T-cell (primary cell): ENCODE measurements around the gene EFCC1. TPM values are rescaled to one million over a fixed set of nuclear protein-coding genes. Genes with fewer than 3 reads are reported as not detected.

Experiments used
- ATAC-seq, 4 experiments: fragments of 200-7000 bp in 3 of 4; fragments of 150-1000 bp in 1 of 4; cut with Tn5 transposase; replicated peaks in 1 of 4; 1 replicate in 3 of 4; 2 replicates in 1 of 4; pipeline ENCODE4 v1.10.0; 2021; ENCODE audit warnings: moderate library complexity in 3 of 4, mild to moderate bottlenecking in 2 of 4, moderate number of reproducible peaks in 1 of 4
- CTCF ChIA-PET, 2 donors: fragments of 300-600 bp; sonication (Branson Sonifier 250); formaldehyde crosslinking; loops; one replicate each; lab custom pipeline; 2022; ENCODE audit warnings: antibody characterized with exemption in 2 of 2; lab: Charles Lee
- POLR2A ChIA-PET, 2 donors: fragments of 300-600 bp; sonication (Branson Sonifier 250); formaldehyde crosslinking; loops; one replicate each; lab custom pipeline; 2022; ENCODE audit warnings: antibody characterized with exemption in 2 of 2; lab: Charles Lee
- DNase-seq, 35 experiments: peaks; one replicate each; pipeline versions ENCODE4 v3.0.0 to v3.0.0-alpha.2; 2013 to 2023
- H3K27ac ChIP-seq: one replicate; pipeline ENCODE4 v1.5.1; 2013; ENCODE audit warnings: low read length
- H3K27me3 ChIP-seq, 2 experiments: replicated peaks in 1 of 2; 1 replicate in 1 of 2; 2 replicates in 1 of 2; pipeline versions ENCODE4 v1.6.1 to v1.7.0; 2013; ENCODE audit warnings: low read length in 1 of 2, mixed read lengths in 1 of 2; ENCODE audit not compliant: control insufficient read depth in 2 of 2, insufficient read depth in 2 of 2; ENCODE audit errors: extremely low read depth in 1 of 2
- H3K36me3 ChIP-seq, 2 donors: 1 replicate in 1 of 2; 2 replicates in 1 of 2; pipeline versions ENCODE4 v1.6.1 to v1.7.0; 2013; ENCODE audit warnings: low read length in 1 of 2; ENCODE audit not compliant: control insufficient read depth in 2 of 2, insufficient read depth in 1 of 2; ENCODE audit errors: extremely low read depth in 1 of 2
- H3K4me1 ChIP-seq, 2 experiments: 1 replicate in 1 of 2; 2 replicates in 1 of 2; pipeline versions ENCODE4 v1.6.1 to v1.7.0; 2013; ENCODE audit warnings: low read length in 2 of 2, mixed read lengths in 1 of 2; ENCODE audit not compliant: insufficient read depth in 2 of 2, control insufficient read depth in 1 of 2; ENCODE audit errors: extremely low read depth in 1 of 2
- H3K4me3 ChIP-seq, 2 donors: 1 replicate in 1 of 2; 2 replicates in 1 of 2; pipeline versions ENCODE4 v1.5.1 to v1.7.0; 2013; ENCODE audit warnings: mild to moderate bottlenecking in 2 of 2, low read length in 1 of 2, moderate library complexity in 1 of 2; ENCODE audit not compliant: control insufficient read depth in 1 of 2; ENCODE audit errors: extremely low read depth in 1 of 2
- H3K9me3 ChIP-seq: 2 replicates; pipeline ENCODE4 v1.7.0; 2013
- H3K27ac Mint-ChIP-seq, 2 donors: one replicate each; pipeline ENCODE4 v1.8.0; 2020 to 2021; ENCODE audit warnings: mild to moderate bottlenecking in 2 of 2, mixed read lengths in 2 of 2
- H3K27me3 Mint-ChIP-seq, 2 donors: one replicate each; pipeline ENCODE4 v1.8.0; 2021 to 2022; ENCODE audit warnings: mixed read lengths in 2 of 2
- H3K36me3 Mint-ChIP-seq: one replicate; pipeline ENCODE4 v1.8.0; 2021; ENCODE audit warnings: mixed read lengths
- H3K4me1 Mint-ChIP-seq, 3 donors: one replicate each; pipeline ENCODE4 v1.8.0; 2020 to 2022; ENCODE audit warnings: mixed read lengths in 3 of 3, mild to moderate bottlenecking in 1 of 3
- H3K4me3 Mint-ChIP-seq, 3 donors: one replicate each; pipeline ENCODE4 v1.8.0; 2020 to 2022; ENCODE audit warnings: mild to moderate bottlenecking in 3 of 3, mixed read lengths in 3 of 3, moderate library complexity in 3 of 3
- H3K9me3 Mint-ChIP-seq, 3 donors: one replicate each; pipeline ENCODE4 v1.8.0; 2020 to 2022; ENCODE audit warnings: mixed read lengths in 3 of 3
- WGBS: methylation state at CpG from one replicate; pipeline ENCODE4 v1.1.5; 2013; ENCODE audit warnings: missing lambda C conversion rate; ENCODE audit not compliant: insufficient coverage; 5-methylcytosine and 5-hydroxymethylcytosine counted together
- total RNA-seq, 35 experiments: library from RNA in 6 of 35; stranded (reverse) in 6 of 35; fragments of 120-200 nt in 1 of 35; gene quantifications; one replicate each; pipeline versions ENCODE4 v1.2.1 to v1.2.4 and lab custom pipeline; 2013 to 2026

The EFCC1 gene
- total RNA-seq, 5 donors from 2014 or later (not counting 1 experiment from before 2014, with no cell fraction given), result 0.20 to 0.43 (median 0.30) TPM

GRCh38 chr3:128969993-128970739 lies 30.9 kb upstream of the EFCC1 start:
- DNase-seq, result peak; percentile 21 to 82 (median 57)
- peaks cover 3 to 9% (median 7%) of the 10 kb centered on the region in 3 donors for H3K4me1 Mint-ChIP-seq
- peak; percentile 62 to 69 (median 63) for ATAC-seq
- H3K36me3 ChIP-seq, result no peaks in the 10 kb centered on the region
- no peaks in the 10 kb centered on the region for H3K9me3 ChIP-seq
- no peak overlapping the region for H3K4me3 ChIP-seq
- 2% methylated on average over 6 of the region's 12 CpGs for WGBS
- CTCF ChIA-PET, result interaction anchor here (0.5 to 4.9 kb wide), 61 partner anchors 12 to 893 kb away, joined by 3 to 75 read pairs (median 4); partner anchors contain the start of genes COPG1 (in 2 of the 2) and CFAP92 (in 1 of the 2)
- POLR2A ChIA-PET, result interaction anchor here (0.5 to 1.3 kb wide), 4 partner anchors 22 to 902 kb away, joined by 4 to 7 read pairs (median 5); a partner anchor contains a TSS
- H3K36me3 Mint-ChIP-seq, result no peaks in the 10 kb centered on the region
- no peaks in the 10 kb centered on the region for H3K27me3 Mint-ChIP-seq
- H3K4me3 Mint-ChIP-seq, result no peak overlapping the region
- H3K4me1 ChIP-seq, result no peaks in the 10 kb centered on the region
- no peaks in the 10 kb centered on the region for H3K9me3 Mint-ChIP-seq
- no peak overlapping the region for H3K27ac ChIP-seq
- H3K27me3 ChIP-seq, result peaks cover 0 to 9% of the 10 kb centered on the region in 2 experiments
- no peak overlapping the region for H3K27ac Mint-ChIP-seq

DNA sequence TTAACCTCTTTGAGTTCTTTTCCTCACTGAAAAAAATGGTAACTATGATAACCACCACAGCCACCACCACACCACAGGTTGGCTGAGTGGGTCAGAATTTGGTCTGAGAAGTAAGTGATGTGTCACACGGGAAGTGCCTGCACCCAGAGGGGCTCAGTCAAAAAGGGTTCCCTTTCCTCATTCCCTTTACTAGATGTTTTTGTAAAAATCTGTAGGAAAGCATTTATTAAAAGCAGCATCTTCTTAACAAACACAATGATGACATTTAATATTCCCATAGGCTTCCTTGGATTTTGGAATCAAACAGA lies 30.4 kb upstream of the EFCC1 start:
- Histone ChIP-seq H3K36me3 (no peaks in the 10 kb centered on the region), H3K27me3 (peaks cover 0 to 9% of the 10 kb centered on the region in 2 experiments), H3K4me1 (no peaks in the 10 kb centered on the region), H3K9me3 (no peaks in the 10 kb centered on the region), H3K4me3 (no peak overlapping the region), H3K27ac (no peak overlapping the region)
- H3K27me3 Mint-ChIP-seq, result peaks cover 0 to 2% of the 10 kb centered on the region in 2 donors
- peaks cover 3 to 9% (median 7%) of the 10 kb centered on the region in 3 donors for H3K4me1 Mint-ChIP-seq
- no peaks in the 10 kb centered on the region for H3K9me3 Mint-ChIP-seq
- DNase-seq (no peak), ATAC-seq (no peak)
- ChIA-PET POLR2A (interaction anchor here in 1 of 2 donors (1.3 kb wide), 1 partner anchor 345 kb away, joined by 4 read pairs; a partner anchor contains a TSS), CTCF (interaction anchor here (0.6 to 4.9 kb wide), 42 partner anchors 12 to 709 kb away, joined by 3 to 75 read pairs (median 4); partner anchors contain the start of genes COPG1 (in 2 of the 2) and CFAP92 (in 1 of the 2))
- no peak overlapping the region for H3K27ac Mint-ChIP-seq
- no peak overlapping the region for H3K4me3 Mint-ChIP-seq
- WGBS, result no CpG with 5 or more reads among the region's 1 CpG
- H3K36me3 Mint-ChIP-seq, result no peaks in the 10 kb centered on the region

- Histone ChIP-seq H3K27ac (no peak overlapping the region), H3K4me1 (no peaks in the 10 kb centered on the region), H3K4me3 (no peak overlapping the region), H3K9me3 (no peaks in the 10 kb centered on the region), H3K27me3 (peaks cover 0 to 9% of the 10 kb centered on the region in 2 experiments), H3K36me3 (no peaks in the 10 kb centered on the region)
- Mint-ChIP-seq H3K9me3 (no peaks in the 10 kb centered on the region), H3K27me3 (peaks cover 0 to 2% of the 10 kb centered on the region in 2 donors), H3K4me1 (peaks cover 3 to 9% (median 7%) of the 10 kb centered on the region in 3 donors), H3K36me3 (no peaks in the 10 kb centered on the region), H3K27ac (no peak overlapping the region), H3K4me3 (no peak overlapping the region)
- DNase-seq (no peak), ATAC-seq (no peak)
- CTCF ChIA-PET, result interaction anchor here (0.6 to 4.9 kb wide), 15 partner anchors 24 to 274 kb away, joined by 3 to 75 read pairs (median 7); no protein-coding TSS in a partner anchor
- WGBS, result 100% methylated on average over 2 of the region's 6 CpGs
- POLR2A ChIA-PET, result no interaction called here
These were observed 29.5 kb upstream of the EFCC1 start for GRCh38 chr3:128971421-128972100.

DNA sequence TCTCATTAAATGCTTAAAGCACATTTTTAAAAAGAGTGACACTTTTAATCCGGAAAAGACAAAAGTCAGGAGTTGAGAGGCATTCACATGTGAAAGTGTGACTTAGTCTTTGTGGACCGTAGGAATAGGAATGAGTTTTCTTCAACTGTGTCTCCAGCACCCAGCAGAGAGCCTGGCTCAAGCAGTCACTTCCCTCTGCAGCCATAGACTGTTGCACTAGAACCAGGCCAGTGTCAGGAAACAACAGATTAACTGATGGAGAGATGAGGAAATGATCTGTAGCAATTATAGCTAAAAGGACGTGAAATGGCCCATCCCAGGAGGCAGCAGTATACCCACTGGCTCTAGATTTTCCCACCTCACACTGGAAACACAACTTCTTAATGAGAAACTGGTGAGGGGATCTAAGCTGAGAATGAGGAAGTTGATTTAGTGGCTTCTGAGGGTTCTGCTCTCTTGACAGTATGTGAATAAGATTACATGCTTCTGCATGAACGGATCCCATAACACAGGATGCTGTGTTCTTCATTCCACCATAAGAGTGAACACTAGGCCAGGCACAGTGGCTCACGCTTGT lies 27.0 kb upstream of the EFCC1 start:
- H3K27me3 ChIP-seq, result peaks cover 0 to 9% of the 10 kb centered on the region in 2 experiments
- Mint-ChIP-seq H3K4me1 (peaks cover 3 to 9% (median 7%) of the 10 kb centered on the region in 3 donors), H3K9me3 (no peaks in the 10 kb centered on the region), H3K36me3 (no peaks in the 10 kb centered on the region), H3K27me3 (peaks cover 2 to 3% of the 10 kb centered on the region in 2 donors), H3K27ac (no peak overlapping the region), H3K4me3 (no peak overlapping the region)
- no peak overlapping the region for H3K4me3 ChIP-seq
- H3K9me3 ChIP-seq, result no peaks in the 10 kb centered on the region
- H3K4me1 ChIP-seq, result no peaks in the 10 kb centered on the region
- ATAC-seq (no peak), DNase-seq (no peak)
- ChIA-PET POLR2A (no interaction called here), CTCF (no interaction called here)
- no peaks in the 10 kb centered on the region for H3K36me3 ChIP-seq
- H3K27ac ChIP-seq, result no peak overlapping the region
- whole genome bisulfite sequencing, result 40% methylated on average over 1 of the region's 5 CpGs

DNA sequence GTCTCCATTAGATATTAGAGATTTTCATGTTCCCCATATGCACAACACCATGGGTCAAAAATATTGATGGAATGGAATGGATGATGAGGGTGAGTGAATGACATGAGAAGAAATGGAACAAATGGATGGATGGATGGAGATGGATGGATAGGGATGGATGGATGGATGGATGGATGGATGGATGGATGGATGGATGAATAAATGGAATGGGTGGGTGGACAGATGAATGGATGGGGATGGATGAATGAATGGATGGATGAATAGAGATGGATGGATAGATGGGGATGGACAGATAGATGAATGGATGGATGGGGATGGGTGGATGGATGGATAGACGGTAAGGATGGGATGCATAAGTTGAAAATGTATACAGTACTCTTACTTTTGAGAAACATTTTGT lies 25.8 kb upstream of the EFCC1 start:
- Mint-ChIP-seq H3K4me1 (peaks cover under 1% of the 10 kb centered on the region in 3 donors), H3K27ac (no peak overlapping the region), H3K9me3 (no peaks in the 10 kb centered on the region), H3K27me3 (peaks cover 3% of the 10 kb centered on the region in 2 donors), H3K4me3 (no peak overlapping the region), H3K36me3 (no peaks in the 10 kb centered on the region)
- CTCF ChIA-PET, result no interaction called here
- Histone ChIP-seq H3K4me1 (no peaks in the 10 kb centered on the region), H3K4me3 (no peak overlapping the region), H3K36me3 (no peaks in the 10 kb centered on the region), H3K27ac (no peak overlapping the region), H3K9me3 (no peaks in the 10 kb centered on the region), H3K27me3 (peaks cover 0 to 4% of the 10 kb centered on the region in 2 experiments)
- no CpG with 5 or more reads among the region's 1 CpG for WGBS
- POLR2A ChIA-PET, result no interaction called here
- DNase-seq, result no peak
- no peak for ATAC-seq
